ENCODE results near the gene CAMTA1.

Gene CAMTA1

DNA sequence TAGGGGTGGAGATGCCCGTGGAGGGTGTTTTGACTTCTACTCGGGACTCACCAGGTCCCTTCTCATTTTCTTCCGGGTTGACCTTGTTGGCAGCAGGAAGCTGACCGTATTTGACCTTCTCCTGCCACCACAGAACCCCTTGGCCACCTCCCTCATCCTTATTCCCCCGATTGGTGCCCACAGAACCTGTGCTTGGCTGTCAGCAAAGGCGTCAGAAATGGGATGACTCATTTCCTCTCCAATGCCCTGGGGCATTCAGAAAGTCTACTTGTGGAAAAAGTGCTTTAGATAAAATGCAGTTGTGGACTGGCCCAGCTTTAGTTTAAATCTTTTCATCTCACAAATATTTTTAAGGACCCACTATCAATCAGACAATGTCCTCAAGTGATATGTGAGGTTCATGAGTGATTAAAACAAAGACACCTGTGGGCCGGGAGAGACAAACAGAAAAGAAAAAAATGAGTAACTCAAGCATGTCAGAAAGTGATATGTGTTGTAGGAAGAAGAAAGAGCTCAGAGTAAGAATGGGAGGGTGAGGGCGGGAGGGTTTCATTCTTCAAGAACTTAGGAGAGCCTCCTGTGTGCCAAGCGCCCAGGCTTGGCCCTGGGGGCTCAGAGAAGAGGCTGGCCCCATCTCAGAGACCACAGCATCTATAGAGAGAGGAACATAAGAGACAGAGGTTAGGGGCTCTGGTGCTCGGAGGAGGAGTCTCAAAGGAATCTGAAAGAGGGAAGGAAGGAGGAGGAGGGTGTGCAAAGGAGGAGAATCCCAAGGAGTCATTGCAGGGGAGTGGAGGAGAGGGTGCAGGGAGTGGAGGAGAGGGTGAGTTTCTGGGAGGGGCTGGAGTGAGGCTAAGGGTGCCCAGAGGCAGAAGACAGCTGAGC, 764.3 kb downstream of the CAMTA1 start (continued):
- TF ChIP-seq, protein P1, sequence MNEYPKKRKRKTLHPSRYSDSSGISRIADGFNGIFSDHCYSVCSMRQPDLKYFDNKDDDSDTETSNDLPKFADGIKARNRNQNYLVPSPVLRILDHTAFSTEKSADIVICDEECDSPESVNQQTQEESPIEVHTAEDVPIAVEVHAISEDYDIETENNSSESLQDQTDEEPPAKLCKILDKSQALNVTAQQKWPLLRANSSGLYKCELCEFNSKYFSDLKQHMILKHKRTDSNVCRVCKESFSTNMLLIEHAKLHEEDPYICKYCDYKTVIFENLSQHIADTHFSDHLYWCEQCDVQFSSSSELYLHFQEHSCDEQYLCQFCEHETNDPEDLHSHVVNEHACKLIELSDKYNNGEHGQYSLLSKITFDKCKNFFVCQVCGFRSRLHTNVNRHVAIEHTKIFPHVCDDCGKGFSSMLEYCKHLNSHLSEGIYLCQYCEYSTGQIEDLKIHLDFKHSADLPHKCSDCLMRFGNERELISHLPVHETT (tag by site-specific recombination; IDR thresholded peaks at IDR 0.05), result peak; percentile 69; the same call in 1 of the 2 replicates
- TF ChIP-seq ZNF121 (tag by site-specific recombination; IDR thresholded peaks at IDR 0.05) (no peak), BCL6B (tag by site-specific recombination; IDR thresholded peaks at IDR 0.05) (no peak), ZNF747 (tag by site-specific recombination; IDR thresholded peaks at IDR 0.05) (no peak), ZNF548 (tag by site-specific recombination; IDR thresholded peaks at IDR 0.05) (no peak), ZNF16 (tag by site-specific recombination; IDR thresholded peaks at IDR 0.05; ENCODE audit: low read depth) (no peak), GLIS1 (tag by site-specific recombination; IDR thresholded peaks at IDR 0.05) (no peak), ZBTB48 (tag by site-specific recombination; IDR thresholded peaks at IDR 0.05) (no peak), ZIC2 (tag by site-specific recombination; IDR thresholded peaks at IDR 0.05) (no peak), ZNF394 (tag by site-specific recombination; IDR thresholded peaks at IDR 0.05; ENCODE audit: borderline replicate concordance) (no peak), ZNF626 (tag by site-specific recombination; IDR thresholded peaks at IDR 0.05) (no peak), PRDM4 (tag by site-specific recombination; IDR thresholded peaks at IDR 0.05) (no peak), HOXC10 (CRISPR knock-in tag; IDR thresholded peaks at IDR 0.05) (no peak), BCL11B (tag by site-specific recombination; IDR thresholded peaks at IDR 0.05; ENCODE audit: low read depth) (no peak), ZNF239 (tag by site-specific recombination; IDR thresholded peaks at IDR 0.05) (no peak), YY1 (tag by site-specific recombination; IDR thresholded peaks at IDR 0.05) (no peak), ZNF26 (tag by site-specific recombination; IDR thresholded peaks at IDR 0.05) (no peak), ZNF664 (tag by site-specific recombination; IDR thresholded peaks at IDR 0.05) (no peak), HOXD13 (CRISPR knock-in tag; IDR thresholded peaks at IDR 0.05; ENCODE audit: borderline replicate concordance) (no peak), ZNF660 (tag by site-specific recombination; IDR thresholded peaks at IDR 0.05) (peak; percentile 55; the same call in 1 of the 2 replicates), ZNF677 (tag by site-specific recombination; IDR thresholded peaks at IDR 0.05) (no peak), ZFHX2 (tag by site-specific recombination; conservative IDR thresholded peaks at IDR 0.05) (peak; percentile 45; the same call in 1 of the 2 replicates), ZNF654 (tag by site-specific recombination; IDR thresholded peaks at IDR 0.05; ENCODE audit: low read depth) (no peak)
- TF ChIP-seq, protein P2, sequence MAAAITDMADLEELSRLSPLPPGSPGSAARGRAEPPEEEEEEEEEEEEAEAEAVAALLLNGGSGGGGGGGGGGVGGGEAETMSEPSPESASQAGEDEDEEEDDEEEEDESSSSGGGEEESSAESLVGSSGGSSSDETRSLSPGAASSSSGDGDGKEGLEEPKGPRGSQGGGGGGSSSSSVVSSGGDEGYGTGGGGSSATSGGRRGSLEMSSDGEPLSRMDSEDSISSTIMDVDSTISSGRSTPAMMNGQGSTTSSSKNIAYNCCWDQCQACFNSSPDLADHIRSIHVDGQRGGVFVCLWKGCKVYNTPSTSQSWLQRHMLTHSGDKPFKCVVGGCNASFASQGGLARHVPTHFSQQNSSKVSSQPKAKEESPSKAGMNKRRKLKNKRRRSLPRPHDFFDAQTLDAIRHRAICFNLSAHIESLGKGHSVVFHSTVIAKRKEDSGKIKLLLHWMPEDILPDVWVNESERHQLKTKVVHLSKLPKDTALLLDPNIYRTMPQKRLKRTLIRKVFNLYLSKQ (tag by site-specific recombination; IDR thresholded peaks at IDR 0.05; ENCODE audit: borderline replicate concordance), result no peak
- TF ChIP-seq, protein P3, sequence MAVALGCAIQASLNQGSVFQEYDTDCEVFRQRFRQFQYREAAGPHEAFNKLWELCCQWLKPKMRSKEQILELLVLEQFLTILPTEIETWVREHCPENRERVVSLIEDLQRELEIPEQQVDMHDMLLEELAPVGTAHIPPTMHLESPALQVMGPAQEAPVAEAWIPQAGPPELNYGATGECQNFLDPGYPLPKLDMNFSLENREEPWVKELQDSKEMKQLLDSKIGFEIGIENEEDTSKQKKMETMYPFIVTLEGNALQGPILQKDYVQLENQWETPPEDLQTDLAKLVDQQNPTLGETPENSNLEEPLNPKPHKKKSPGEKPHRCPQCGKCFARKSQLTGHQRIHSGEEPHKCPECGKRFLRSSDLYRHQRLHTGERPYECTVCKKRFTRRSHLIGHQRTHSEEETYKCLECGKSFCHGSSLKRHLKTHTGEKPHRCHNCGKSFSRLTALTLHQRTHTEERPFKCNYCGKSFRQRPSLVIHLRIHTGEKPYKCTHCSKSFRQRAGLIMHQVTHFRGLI (tag by site-specific recombination; IDR thresholded peaks at IDR 0.05), result no peak
- TF ChIP-seq, protein P4, sequence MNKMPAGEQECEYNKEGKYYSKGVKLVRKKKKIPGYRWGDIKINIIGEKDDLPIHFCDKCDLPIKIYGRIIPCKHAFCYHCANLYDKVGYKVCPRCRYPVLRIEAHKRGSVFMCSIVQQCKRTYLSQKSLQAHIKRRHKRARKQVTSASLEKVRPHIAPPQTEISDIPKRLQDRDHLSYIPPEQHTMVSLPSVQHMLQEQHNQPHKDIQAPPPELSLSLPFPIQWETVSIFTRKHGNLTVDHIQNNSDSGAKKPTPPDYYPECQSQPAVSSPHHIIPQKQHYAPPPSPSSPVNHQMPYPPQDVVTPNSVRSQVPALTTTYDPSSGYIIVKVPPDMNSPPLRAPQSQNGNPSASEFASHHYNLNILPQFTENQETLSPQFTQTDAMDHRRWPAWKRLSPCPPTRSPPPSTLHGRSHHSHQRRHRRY (tag by site-specific recombination; IDR thresholded peaks at IDR 0.05), result no peak
- TF ChIP-seq, protein P5, sequence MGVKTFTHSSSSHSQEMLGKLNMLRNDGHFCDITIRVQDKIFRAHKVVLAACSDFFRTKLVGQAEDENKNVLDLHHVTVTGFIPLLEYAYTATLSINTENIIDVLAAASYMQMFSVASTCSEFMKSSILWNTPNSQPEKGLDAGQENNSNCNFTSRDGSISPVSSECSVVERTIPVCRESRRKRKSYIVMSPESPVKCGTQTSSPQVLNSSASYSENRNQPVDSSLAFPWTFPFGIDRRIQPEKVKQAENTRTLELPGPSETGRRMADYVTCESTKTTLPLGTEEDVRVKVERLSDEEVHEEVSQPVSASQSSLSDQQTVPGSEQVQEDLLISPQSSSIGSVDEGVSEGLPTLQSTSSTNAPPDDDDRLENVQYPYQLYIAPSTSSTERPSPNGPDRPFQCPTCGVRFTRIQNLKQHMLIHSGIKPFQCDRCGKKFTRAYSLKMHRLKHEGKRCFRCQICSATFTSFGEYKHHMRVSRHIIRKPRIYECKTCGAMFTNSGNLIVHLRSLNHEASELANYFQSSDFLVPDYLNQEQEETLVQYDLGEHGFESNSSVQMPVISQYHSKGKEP (tag by site-specific recombination; IDR thresholded peaks at IDR 0.05), result no peak

All from HEK293 (cell line).